Measurements from ENCODE around the gene CFL1. TPM values are rescaled to one million over a fixed set of nuclear protein-coding genes. Genes with fewer than 3 reads are reported as not detected.

The CFL1 gene
- total RNA-seq, 1 experiment from 2014 or later: 611 TPM

DNA sequence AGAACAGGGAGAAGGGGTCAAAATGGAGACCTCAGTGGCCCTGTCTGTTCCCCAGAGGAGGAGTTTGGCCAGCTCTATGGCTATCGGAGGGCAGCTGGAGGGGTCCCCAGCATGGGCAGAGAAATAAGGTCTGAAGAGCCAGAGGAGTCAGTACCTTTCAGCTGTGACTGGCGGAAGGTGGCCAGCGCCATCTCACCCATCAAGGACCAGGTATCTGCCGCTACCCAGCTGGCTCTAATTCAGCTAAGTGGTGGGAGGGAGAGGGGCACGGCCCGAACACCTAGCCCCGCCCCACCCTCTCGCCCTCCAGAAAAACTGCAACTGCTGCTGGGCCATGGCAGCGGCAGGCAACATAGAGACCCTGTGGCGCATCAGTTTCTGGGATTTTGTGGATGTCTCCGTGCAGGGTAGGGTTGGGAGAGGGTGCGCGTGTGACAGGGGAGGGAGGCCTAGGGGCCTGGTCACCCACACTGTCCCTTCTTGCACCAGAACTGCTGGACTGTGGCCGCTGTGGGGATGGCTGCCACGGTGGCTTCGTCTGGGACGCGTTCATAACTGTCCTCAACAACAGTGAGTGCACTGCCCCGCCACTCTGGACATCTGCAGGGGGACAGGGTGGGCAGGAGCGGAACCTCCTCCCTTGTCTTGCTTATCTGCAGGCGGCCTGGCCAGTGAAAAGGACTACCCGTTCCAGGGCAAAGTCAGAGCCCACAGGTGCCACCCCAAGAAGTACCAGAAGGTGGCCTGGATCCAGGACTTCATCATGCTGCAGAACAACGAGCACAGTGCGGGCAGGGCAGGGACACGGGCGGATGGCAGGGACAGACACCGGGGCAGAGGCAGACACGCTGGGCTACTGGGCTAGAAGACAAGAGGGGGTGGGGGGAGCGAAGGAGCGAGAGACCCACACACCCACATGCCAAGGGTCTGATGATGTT is 24.4 kb upstream of the CFL1 start:
- TF ChIP-seq, protein P1, sequence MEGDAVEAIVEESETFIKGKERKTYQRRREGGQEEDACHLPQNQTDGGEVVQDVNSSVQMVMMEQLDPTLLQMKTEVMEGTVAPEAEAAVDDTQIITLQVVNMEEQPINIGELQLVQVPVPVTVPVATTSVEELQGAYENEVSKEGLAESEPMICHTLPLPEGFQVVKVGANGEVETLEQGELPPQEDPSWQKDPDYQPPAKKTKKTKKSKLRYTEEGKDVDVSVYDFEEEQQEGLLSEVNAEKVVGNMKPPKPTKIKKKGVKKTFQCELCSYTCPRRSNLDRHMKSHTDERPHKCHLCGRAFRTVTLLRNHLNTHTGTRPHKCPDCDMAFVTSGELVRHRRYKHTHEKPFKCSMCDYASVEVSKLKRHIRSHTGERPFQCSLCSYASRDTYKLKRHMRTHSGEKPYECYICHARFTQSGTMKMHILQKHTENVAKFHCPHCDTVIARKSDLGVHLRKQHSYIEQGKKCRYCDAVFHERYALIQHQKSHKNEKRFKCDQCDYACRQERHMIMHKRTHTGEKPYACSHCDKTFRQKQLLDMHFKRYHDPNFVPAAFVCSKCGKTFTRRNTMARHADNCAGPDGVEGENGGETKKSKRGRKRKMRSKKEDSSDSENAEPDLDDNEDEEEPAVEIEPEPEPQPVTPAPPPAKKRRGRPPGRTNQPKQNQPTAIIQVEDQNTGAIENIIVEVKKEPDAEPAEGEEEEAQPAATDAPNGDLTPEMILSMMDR (IDR thresholded peaks at IDR 0.05; ENCODE audit: unreplicated experiment): no peak
- intact Hi-C loops (cut with micrococcal nuclease): no loop called here
- no peak overlapping the region for H3K4me3 Mint-ChIP-seq (ENCODE audit: unreplicated experiment)
- BruUV-seq (replicated peaks): no TSS peak
- ChIA-PET CTCF (interaction anchor here (0.7 to 9.0 kb wide), 5 partner anchors 11 to 171 kb away, joined by 3 to 203 read pairs (median 4); partner anchors contain the start of genes KAT5 and MUS81), POLR2A (interaction anchor here (1.3 kb wide), 1 partner anchor 21 kb away, joined by 4 read pairs; no protein-coding TSS in a partner anchor)
- H3K9me3 Mint-ChIP-seq (ENCODE audit: unreplicated experiment): no peaks in the 10 kb centered on the region
- no peak overlapping the region for H3K27ac Mint-ChIP-seq (ENCODE audit: low read depth, unreplicated experiment)
- peaks cover 26% of the 10 kb centered on the region for H3K36me3 Mint-ChIP-seq (ENCODE audit: insufficient read depth, unreplicated experiment)
- H3K4me1 Mint-ChIP-seq (ENCODE audit: insufficient read depth, unreplicated experiment): no peaks in the 10 kb centered on the region
- H3K27me3 Mint-ChIP-seq (ENCODE audit: insufficient read depth, unreplicated experiment): no peaks in the 10 kb centered on the region
- DNase-seq (ENCODE audit: unreplicated experiment): no peak

DNA sequence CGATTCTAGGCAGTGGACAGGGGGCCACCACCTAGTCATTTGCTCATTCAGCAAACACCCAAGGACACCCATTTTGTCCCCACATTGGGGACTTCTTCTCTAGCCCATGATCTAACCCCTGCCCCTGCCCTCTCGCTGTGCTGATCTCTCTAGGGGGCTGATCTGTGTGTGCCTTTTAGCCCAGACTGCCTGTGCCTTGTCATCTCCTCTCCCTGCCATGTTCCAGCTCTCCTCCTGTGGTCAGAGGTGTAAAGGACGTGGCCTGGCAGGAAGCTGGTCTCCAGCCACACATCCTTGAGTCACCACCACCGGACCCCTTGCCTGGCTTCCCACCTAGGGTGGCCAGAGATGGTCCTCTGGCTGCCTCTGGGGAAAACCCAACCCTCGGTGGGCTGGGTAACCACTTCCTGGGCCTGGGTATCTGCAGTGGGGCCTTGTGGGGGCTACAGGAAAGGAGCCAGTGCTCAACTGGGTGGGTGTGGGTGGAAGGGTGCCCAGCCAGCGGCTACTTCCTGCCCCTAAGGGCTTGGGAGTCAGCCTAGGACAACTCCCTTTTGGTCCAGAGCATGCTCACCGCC is 23.0 kb upstream of the CFL1 start:
- no peaks in the 10 kb centered on the region for H3K27me3 Mint-ChIP-seq (ENCODE audit: insufficient read depth, unreplicated experiment)
- no peak for DNase-seq (ENCODE audit: unreplicated experiment)
- intact Hi-C loops (cut with micrococcal nuclease): no loop called here
- no TSS peak for BruUV-seq (replicated peaks)
- ChIA-PET CTCF (interaction anchor here (0.6 to 2.5 kb wide), 4 partner anchors 21 to 473 kb away, joined by 3 to 6 read pairs (median 5); partner anchors contain the start of genes KAT5 and MUS81), POLR2A (interaction anchor here (0.5 to 1.4 kb wide), 4 partner anchors 9 to 161 kb away, joined by 3 to 6 read pairs (median 4); partner anchors contain the start of gene CCDC85B)
- no peak overlapping the region for H3K27ac Mint-ChIP-seq (ENCODE audit: low read depth, unreplicated experiment)
- no peaks in the 10 kb centered on the region for H3K4me1 Mint-ChIP-seq (ENCODE audit: insufficient read depth, unreplicated experiment)
- H3K9me3 Mint-ChIP-seq (ENCODE audit: unreplicated experiment): no peaks in the 10 kb centered on the region
- H3K36me3 Mint-ChIP-seq (ENCODE audit: insufficient read depth, unreplicated experiment): peaks cover 16% of the 10 kb centered on the region
- no peak overlapping the region for H3K4me3 Mint-ChIP-seq (ENCODE audit: unreplicated experiment)
- TF ChIP-seq, protein P1 (IDR thresholded peaks at IDR 0.05; ENCODE audit: unreplicated experiment): no peak

DNA sequence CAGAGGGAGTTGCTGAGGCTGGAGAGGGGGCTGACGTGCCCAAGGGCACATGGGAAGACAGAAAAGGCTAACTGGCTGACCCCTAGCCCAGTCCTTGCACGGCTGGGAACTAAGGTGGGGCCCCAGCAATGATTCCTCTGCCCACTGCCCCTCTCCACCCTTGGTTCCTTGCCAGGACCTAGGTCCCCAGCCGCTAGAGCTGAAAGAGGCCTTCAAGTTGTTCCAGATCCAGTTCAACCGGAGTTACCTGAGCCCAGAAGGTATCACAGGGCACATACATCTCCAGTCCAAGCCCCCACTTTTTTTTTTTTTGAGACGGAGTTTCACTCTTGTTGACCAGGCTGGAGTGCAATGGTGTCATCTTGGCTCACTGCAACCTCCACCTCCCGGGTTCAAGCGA is 22.0 kb upstream of the CFL1 start:
- ChIA-PET CTCF (interaction anchor here (0.6 to 2.5 kb wide), 4 partner anchors 8 to 119 kb away, joined by 3 to 15 read pairs (median 4); partner anchors contain the start of genes FIBP and MUS81), POLR2A (no interaction called here)
- TF ChIP-seq, protein P1 (IDR thresholded peaks at IDR 0.05; ENCODE audit: unreplicated experiment): no peak
- H3K36me3 Mint-ChIP-seq (ENCODE audit: insufficient read depth, unreplicated experiment): peaks cover 10% of the 10 kb centered on the region
- no peaks in the 10 kb centered on the region for H3K4me1 Mint-ChIP-seq (ENCODE audit: insufficient read depth, unreplicated experiment)
- no peaks in the 10 kb centered on the region for H3K27me3 Mint-ChIP-seq (ENCODE audit: insufficient read depth, unreplicated experiment)
- H3K4me3 Mint-ChIP-seq (ENCODE audit: unreplicated experiment): no peak overlapping the region
- no peak overlapping the region for H3K27ac Mint-ChIP-seq (ENCODE audit: low read depth, unreplicated experiment)
- H3K9me3 Mint-ChIP-seq (ENCODE audit: unreplicated experiment): no peaks in the 10 kb centered on the region
- no peak for DNase-seq (ENCODE audit: unreplicated experiment)
- BruUV-seq (replicated peaks): no TSS peak
- intact Hi-C loops (cut with micrococcal nuclease): no loop called here

DNA sequence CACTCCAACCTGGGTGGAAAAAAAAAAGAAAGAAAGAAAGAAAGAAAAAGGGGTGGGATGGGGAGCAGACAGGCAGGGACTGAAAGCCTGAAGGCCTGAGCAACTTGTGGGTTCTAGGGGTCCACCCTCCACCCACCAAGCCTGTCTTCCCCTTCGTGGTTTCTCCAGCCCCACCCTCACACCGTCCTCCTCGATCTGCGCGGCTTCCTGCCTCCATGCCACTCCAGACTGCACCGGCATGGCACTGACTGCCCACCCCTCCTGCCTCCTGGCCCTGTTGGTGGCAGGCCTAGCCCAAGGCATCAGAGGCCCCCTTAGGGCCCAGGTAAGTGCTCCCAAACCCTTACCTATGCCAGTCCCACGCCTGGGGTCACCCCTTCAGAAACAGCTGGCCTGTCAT is 21.6 kb upstream of the CFL1 start, which contains the start of gene CTSW:
Gene CTSW (plus strand): TSS at position 221 of the 400 bp plus-strand sequence. CDS start 18 bp downstream, at position 239.
- Mint-ChIP-seq H3K27me3 (ENCODE audit: insufficient read depth, unreplicated experiment) (no peaks in the 10 kb centered on the region), H3K9me3 (ENCODE audit: unreplicated experiment) (no peaks in the 10 kb centered on the region), H3K27ac (ENCODE audit: low read depth, unreplicated experiment) (no peak within 1 kb of the TSS), H3K4me3 (ENCODE audit: unreplicated experiment) (no peak within 1 kb of the TSS), H3K36me3 (ENCODE audit: insufficient read depth, unreplicated experiment) (peaks cover 6% of the 10 kb centered on the region), H3K4me1 (ENCODE audit: insufficient read depth, unreplicated experiment) (no peaks in the 10 kb centered on the region)
- BruUV-seq (replicated peaks): no TSS peak
- ChIA-PET POLR2A (interaction anchor here (2.1 kb wide), 1 partner anchor 8 kb away, joined by 8 read pairs; the partner anchor contains the start of gene FIBP), CTCF (interaction anchor here (0.6 to 2.4 kb wide), 3 partner anchors 8 to 120 kb away, joined by 3 to 15 read pairs (median 3); partner anchors contain the start of gene FIBP)
- no peak for DNase-seq (ENCODE audit: unreplicated experiment)
- intact Hi-C loops (cut with micrococcal nuclease): no loop called here
- TF ChIP-seq, protein P1 (IDR thresholded peaks at IDR 0.05; ENCODE audit: unreplicated experiment): no peak
